DOHH2 (cell line): Measurements from ENCODE around the gene SCAMP3.

Experiments used
- H3F3A ChIP-seq: fragments of 200-600 bp; sonication (generic), shearing (Covaris generic); 2 replicates; pipeline ENCODE4 v1.6.0; 2016; ENCODE audit warnings: antibody characterized with exemption, mild to moderate bottlenecking; ENCODE audit not compliant: control insufficient read depth, insufficient read depth
- H3K27ac ChIP-seq: fragments of 200-600 bp; sonication (generic); 2 replicates; pipeline ENCODE4 v1.5.1; 2014; ENCODE audit warnings: low read depth, mild to moderate bottlenecking, low read length, moderate library complexity
- H3K27me3 ChIP-seq: fragments of 200-600 bp; sonication (generic); 2 replicates; pipeline ENCODE4 v1.6.1; 2014; ENCODE audit warnings: mild to moderate bottlenecking, low read length, mixed read lengths; ENCODE audit not compliant: control insufficient read depth
- H3K36me3 ChIP-seq: fragments of 200-600 bp; sonication (generic); 2 replicates; pipeline ENCODE4 v1.6.1; 2014; ENCODE audit warnings: mild to moderate bottlenecking, low read length, moderate library complexity, mixed read lengths; ENCODE audit not compliant: control insufficient read depth
- H3K4me1 ChIP-seq: fragments of 200-600 bp; sonication (generic); 2 replicates; pipeline ENCODE4 v1.6.1; 2014; ENCODE audit warnings: mild to moderate bottlenecking, low read length, mixed read lengths; ENCODE audit not compliant: control insufficient read depth
- H3K4me2 ChIP-seq: fragments of 200-600 bp; sonication (generic); 2 replicates; pipeline ENCODE4 v1.6.0; 2014; ENCODE audit warnings: mild to moderate bottlenecking, low read length, moderate library complexity
- H3K4me3 ChIP-seq: fragments of 200-600 bp; sonication (generic); 2 replicates; pipeline ENCODE4 v1.5.1; 2014; ENCODE audit warnings: mild to moderate bottlenecking, low read length, mixed read lengths
- H3K79me2 ChIP-seq: fragments of 200-600 bp; sonication (generic); 2 replicates; pipeline ENCODE4 v1.6.1; 2014; ENCODE audit warnings: mild to moderate bottlenecking, low read length, mixed read lengths; ENCODE audit not compliant: control insufficient read depth
- H3K9me2 ChIP-seq: fragments of 200-600 bp; sonication (generic); replicated peaks from 2 replicates; pipeline ENCODE4 v1.6.1; 2014; ENCODE audit warnings: mild to moderate bottlenecking, low read length, mixed read lengths; ENCODE audit not compliant: control insufficient read depth
- H3K9me3 ChIP-seq: fragments of 200-600 bp; sonication (generic); 2 replicates; pipeline ENCODE4 v1.6.1; 2014; ENCODE audit warnings: antibody characterized with exemption, low read length, mixed read lengths; ENCODE audit not compliant: control insufficient read depth, insufficient read depth
- H4K20me1 ChIP-seq: fragments of 200-600 bp; sonication (generic); 2 replicates; pipeline ENCODE4 v1.6.0; 2014; ENCODE audit warnings: low read depth, mild to moderate bottlenecking, antibody characterized with exemption, low read length, moderate library complexity; ENCODE audit not compliant: control insufficient read depth, insufficient read depth
- EZH2phosphoT487 ChIP-seq: fragments of 200-600 bp; sonication (generic); IDR thresholded peaks from 2 replicates; pipeline ENCODE4 v1.6.1; 2017; ENCODE audit warnings: borderline replicate concordance, mild to moderate bottlenecking, antibody characterized with exemption, low read length, moderate library complexity, mixed read lengths
- TF ChIP-seq, protein P1 (sequence below): fragments of 200-600 bp; sonication (generic); IDR thresholded peaks from one replicate; pipeline ENCODE4 v1.5.1; 2014; ENCODE audit warnings: antibody characterized with exemption, mild to moderate bottlenecking, low read depth, low read length; ENCODE audit not compliant: poor library complexity, severe bottlenecking

Gene SCAMP3

DNA sequence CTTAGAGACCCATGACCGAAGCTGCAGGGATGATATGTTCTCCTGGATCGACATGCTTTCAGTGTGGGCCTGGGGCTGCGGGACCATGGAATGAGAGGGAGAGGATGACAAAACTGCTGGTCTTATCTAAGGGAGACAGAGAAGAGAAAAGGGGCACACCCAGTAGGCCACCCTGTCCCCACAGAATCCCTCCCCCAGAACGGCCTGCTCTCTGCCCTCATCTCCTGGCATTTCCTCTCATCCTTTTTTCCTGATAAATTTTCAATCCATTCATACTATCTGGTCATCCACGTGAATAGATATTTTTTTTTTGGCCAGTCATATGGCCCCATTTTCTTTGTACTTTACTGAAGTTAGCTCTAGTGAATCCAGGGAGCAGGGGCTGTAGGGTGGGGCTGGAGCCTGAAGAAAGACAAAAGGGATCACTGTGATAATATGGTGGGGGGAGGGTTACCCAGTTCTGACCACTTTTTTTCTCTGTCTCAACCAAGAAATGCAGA is 39.2 kb upstream of the SCAMP3 start, which contains the start of gene PKLR:
TSS of gene PKLR (minus strand) at position 97 of the 500 bp plus-strand sequence. CDS start at position 54, 43 bp downstream.
- H3K4me3 ChIP-seq = no peak within 1 kb of the TSS
- no peaks in the 10 kb centered on the region for H3K9me3 ChIP-seq
- H3K36me3 ChIP-seq = no peaks in the 10 kb centered on the region
- H3K79me2 ChIP-seq = no peaks in the 10 kb centered on the region
- peaks cover 17% of the 10 kb centered on the region for H3K4me1 ChIP-seq
- no peaks in the 10 kb centered on the region for H3K9me2 ChIP-seq
- no peak within 1 kb of the TSS for H3K27ac ChIP-seq
- TF ChIP-seq EZH2phosphoT487 = no peak
- TF ChIP-seq, protein P1, sequence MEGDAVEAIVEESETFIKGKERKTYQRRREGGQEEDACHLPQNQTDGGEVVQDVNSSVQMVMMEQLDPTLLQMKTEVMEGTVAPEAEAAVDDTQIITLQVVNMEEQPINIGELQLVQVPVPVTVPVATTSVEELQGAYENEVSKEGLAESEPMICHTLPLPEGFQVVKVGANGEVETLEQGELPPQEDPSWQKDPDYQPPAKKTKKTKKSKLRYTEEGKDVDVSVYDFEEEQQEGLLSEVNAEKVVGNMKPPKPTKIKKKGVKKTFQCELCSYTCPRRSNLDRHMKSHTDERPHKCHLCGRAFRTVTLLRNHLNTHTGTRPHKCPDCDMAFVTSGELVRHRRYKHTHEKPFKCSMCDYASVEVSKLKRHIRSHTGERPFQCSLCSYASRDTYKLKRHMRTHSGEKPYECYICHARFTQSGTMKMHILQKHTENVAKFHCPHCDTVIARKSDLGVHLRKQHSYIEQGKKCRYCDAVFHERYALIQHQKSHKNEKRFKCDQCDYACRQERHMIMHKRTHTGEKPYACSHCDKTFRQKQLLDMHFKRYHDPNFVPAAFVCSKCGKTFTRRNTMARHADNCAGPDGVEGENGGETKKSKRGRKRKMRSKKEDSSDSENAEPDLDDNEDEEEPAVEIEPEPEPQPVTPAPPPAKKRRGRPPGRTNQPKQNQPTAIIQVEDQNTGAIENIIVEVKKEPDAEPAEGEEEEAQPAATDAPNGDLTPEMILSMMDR = no peak
- H3F3A ChIP-seq = no peaks in the 10 kb centered on the region
- H4K20me1 ChIP-seq = no peaks in the 10 kb centered on the region
- H3K4me2 ChIP-seq = no peak within 1 kb of the TSS
- H3K27me3 ChIP-seq = no peaks in the 10 kb centered on the region

DNA sequence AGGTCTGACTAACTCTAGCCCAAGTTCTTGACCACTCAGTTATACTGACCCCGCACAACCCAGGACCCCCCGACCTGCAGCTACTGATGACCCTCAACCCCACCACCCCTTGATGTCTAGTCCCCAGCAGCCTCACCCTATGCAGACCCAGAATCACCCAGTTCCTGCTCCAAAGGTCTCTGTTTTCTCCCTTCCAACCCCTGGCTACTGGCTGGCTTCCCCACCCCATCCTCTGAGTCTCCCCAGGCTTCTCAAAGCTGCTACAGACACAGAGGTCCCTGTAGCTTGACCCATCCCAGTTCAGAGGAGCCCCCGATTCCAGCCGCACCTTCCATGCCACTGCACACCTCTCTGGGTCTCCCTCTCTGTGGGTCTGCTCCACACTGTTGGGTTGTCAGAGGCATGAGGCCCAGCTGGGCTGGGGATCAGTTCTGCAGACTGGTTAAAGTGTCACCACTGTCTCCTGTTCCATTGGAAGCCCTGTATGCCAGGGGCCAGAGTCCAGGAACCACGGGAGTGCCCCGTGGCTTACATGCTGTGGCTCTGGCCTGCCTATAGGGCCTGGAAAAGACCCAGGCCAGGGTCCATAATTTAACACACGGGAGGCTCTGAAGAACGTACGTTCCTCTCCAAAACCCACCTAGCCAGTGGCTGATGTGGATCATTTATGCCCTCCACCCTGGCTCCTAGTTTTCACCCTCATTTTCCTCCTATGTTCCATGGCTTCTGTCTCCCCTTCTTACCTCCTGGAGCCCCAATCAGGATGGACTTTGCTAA is 38.6 kb upstream of the SCAMP3 start:
- no peak overlapping the region for H3K4me2 ChIP-seq
- no peaks in the 10 kb centered on the region for H3K79me2 ChIP-seq
- H3K27me3 ChIP-seq = no peaks in the 10 kb centered on the region
- peaks cover 22% of the 10 kb centered on the region for H3K4me1 ChIP-seq
- no peaks in the 10 kb centered on the region for H3K36me3 ChIP-seq
- no peak overlapping the region for H3K27ac ChIP-seq
- no peaks in the 10 kb centered on the region for H3K9me3 ChIP-seq
- no peaks in the 10 kb centered on the region for H3F3A ChIP-seq
- no peaks in the 10 kb centered on the region for H4K20me1 ChIP-seq
- no peaks in the 10 kb centered on the region for H3K9me2 ChIP-seq
- H3K4me3 ChIP-seq = no peak overlapping the region
- TF ChIP-seq, protein P1 = no peak
- TF ChIP-seq EZH2phosphoT487 = no peak

DNA sequence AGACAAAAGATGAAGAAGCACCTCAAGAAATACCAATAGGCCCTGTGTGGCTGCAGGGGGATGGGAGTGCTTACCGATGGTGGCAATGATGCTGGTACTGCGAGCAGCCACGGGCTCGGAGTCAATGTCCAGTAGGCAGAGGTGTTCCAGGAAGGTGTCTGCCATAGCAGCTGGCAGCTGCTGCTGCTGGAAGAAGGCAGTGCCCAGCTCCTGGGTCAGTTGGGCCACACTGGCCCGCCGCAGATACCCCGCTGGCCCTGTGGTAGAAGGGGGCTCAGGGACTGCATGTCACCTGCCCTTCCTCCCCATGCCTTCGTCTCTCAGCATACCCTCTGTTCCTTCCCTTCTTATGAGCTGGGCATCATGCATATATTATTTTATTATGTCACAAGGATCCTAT is 37.9 kb upstream of the SCAMP3 start:
- no peak for TF ChIP-seq EZH2phosphoT487
- TF ChIP-seq, protein P1 = no peak
- Histone ChIP-seq H3K27me3 (no peaks in the 10 kb centered on the region), H3K9me3 (no peaks in the 10 kb centered on the region), H4K20me1 (no peaks in the 10 kb centered on the region), H3K27ac (no peak overlapping the region), H3K4me2 (no peak overlapping the region), H3K9me2 (no peaks in the 10 kb centered on the region), H3F3A (no peaks in the 10 kb centered on the region), H3K4me1 (peaks cover 22% of the 10 kb centered on the region), H3K79me2 (no peaks in the 10 kb centered on the region), H3K4me3 (no peak overlapping the region), H3K36me3 (no peaks in the 10 kb centered on the region)
